Mesothelial cell of epicardium (in vitro differentiated cells): ENCODE measurements around the gene BTBD16. TPM values are rescaled to one million over a fixed set of nuclear protein-coding genes. Genes with fewer than 3 reads are reported as not detected.

Source experiments
- DNase-seq, 2 experiments: peaks; one replicate each; pipeline ENCODE4 v3.0.0; 2021; ENCODE audit warnings: low spot score in 2 of 2; ENCODE audit not compliant: unreplicated experiment in 2 of 2
- H3K27ac Mint-ChIP-seq: 2 replicates; pipeline ENCODE4 v1.8.0; 2021; ENCODE audit warnings: mixed read lengths
- H3K27me3 Mint-ChIP-seq: 2 replicates; pipeline ENCODE4 v1.8.0; 2021; ENCODE audit warnings: low read depth, mixed read lengths
- H3K36me3 Mint-ChIP-seq: 2 replicates; pipeline ENCODE4 v1.8.0; 2021; ENCODE audit warnings: mixed read lengths
- H3K4me1 Mint-ChIP-seq: 2 replicates; pipeline ENCODE4 v1.8.0; 2021; ENCODE audit warnings: mixed read lengths
- H3K4me3 Mint-ChIP-seq: 2 replicates; pipeline ENCODE4 v1.8.0; 2021; ENCODE audit warnings: mild to moderate bottlenecking, moderate library complexity, mixed read lengths
- H3K9me3 Mint-ChIP-seq: 2 replicates; pipeline ENCODE4 v1.8.0; 2021; ENCODE audit warnings: mixed read lengths
- CTCF ChIP-seq: fragments of 200-600 bp; sonication (generic); IDR thresholded peaks from one replicate; pipeline ENCODE4 v1.5.0; 2021; ENCODE audit warnings: antibody characterized with exemption; ENCODE audit not compliant: unreplicated experiment
- total RNA-seq: library from RNA; stranded (reverse); gene quantifications from 3 replicates; pipeline ENCODE4 v1.2.1, GENCODE V29; 2021

BTBD16 gene
- total RNA-seq, 1 donor from 2014 or later, result not detected

DNA sequence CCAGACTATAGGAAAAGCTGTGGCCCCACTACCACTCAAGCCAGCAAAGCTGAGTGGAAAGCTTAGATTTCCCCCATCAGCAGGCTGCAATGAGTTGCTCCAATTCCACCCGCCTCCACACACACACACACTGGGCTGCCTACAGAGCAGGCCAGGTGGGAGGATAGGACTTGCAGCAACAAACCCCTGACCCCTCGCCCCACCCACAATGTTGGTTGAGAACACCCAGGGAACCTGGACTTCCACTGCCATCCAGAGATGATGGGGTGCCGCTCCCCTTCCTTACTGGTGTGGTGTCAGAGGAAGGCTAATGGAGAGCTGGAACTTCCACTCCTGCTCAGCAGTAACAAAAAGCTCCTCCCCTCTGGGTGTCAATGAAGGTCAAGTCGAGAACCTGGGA lies 86.6 kb downstream of the BTBD16 start:
- Mint-ChIP-seq H3K9me3 (peaks cover 11% of the 10 kb centered on the region), H3K4me3 (no peak overlapping the region)

DNA sequence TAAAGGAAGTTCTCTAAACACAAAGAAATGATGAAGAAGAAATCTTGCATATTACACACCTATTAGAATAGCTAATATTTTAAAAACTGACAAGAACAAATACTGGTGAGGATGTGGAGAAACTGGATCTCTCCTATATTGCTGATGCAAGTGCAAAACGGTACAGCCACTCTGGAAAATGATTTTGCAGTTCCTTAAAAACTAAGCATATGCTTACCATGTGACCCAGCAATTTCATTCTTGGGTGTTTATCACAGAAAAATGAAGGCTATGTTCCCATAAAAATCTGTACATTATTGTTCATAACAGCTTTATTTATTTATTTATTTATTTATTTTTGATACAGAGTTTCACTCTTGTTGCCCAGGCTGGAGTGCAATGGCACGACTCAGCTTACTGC lies 88.5 kb downstream of the BTBD16 start:
- Mint-ChIP-seq H3K9me3 (peaks cover 11% of the 10 kb centered on the region), H3K27ac (no peak overlapping the region), H3K4me3 (no peak overlapping the region), H3K36me3 (no peaks in the 10 kb centered on the region), H3K27me3 (peaks cover 8% of the 10 kb centered on the region), H3K4me1 (no peaks in the 10 kb centered on the region)
- DNase-seq, result no peak
- no peak for TF ChIP-seq CTCF

More for the DNA sequence above, 86.6 kb downstream of the BTBD16 start:
- Mint-ChIP-seq H3K27me3 (peaks cover 5% of the 10 kb centered on the region), H3K27ac (no peak overlapping the region), H3K4me1 (no peaks in the 10 kb centered on the region), H3K36me3 (no peaks in the 10 kb centered on the region)
- no peak for TF ChIP-seq CTCF
- no peak for DNase-seq

DNA sequence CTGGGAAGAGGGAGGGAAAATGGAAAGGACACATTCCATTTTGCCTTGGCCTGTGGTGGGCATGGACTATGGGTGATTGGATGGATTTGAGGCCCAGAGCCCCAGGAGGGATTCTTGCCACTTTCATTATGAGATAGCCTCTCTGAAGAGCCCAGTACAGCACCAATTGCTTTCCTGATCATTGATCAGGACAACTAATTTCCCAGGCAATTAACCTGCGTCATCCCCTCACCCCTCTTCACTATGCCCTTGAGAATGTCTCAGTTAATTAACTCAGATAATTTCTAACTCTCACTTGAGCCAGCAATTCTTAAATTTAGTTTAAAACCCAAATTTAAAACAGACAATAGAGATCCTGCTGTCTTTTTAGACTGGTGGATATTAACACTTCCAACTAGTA lies 90.0 kb downstream of the BTBD16 start:
- Mint-ChIP-seq H3K27ac (no peak overlapping the region), H3K27me3 (peaks cover 11% of the 10 kb centered on the region), H3K36me3 (no peaks in the 10 kb centered on the region), H3K4me3 (no peak overlapping the region), H3K4me1 (no peaks in the 10 kb centered on the region), H3K9me3 (peaks cover 11% of the 10 kb centered on the region)
- DNase-seq, result no peak
- TF ChIP-seq CTCF, result no peak

- Mint-ChIP-seq H3K9me3 (peaks cover 16% of the 10 kb centered on the region), H3K27ac (no peak overlapping the region)
- DNase-seq, result no peak
Measured at GRCh38 chr10:122362031-122362592, 91.0 kb downstream of the BTBD16 start.

GRCh38 chr10:122362621-122363020 lies 91.5 kb downstream of the BTBD16 start:
- no peak for DNase-seq
- H3K27me3 Mint-ChIP-seq, result peaks cover 13% of the 10 kb centered on the region

More at GRCh38 chr10:122362031-122362592, 91.0 kb downstream of the BTBD16 start:
- no peak for TF ChIP-seq CTCF
- Mint-ChIP-seq H3K27me3 (peaks cover 13% of the 10 kb centered on the region), H3K4me1 (no peaks in the 10 kb centered on the region), H3K4me3 (no peak overlapping the region), H3K36me3 (no peaks in the 10 kb centered on the region)

More at GRCh38 chr10:122362621-122363020, 91.5 kb downstream of the BTBD16 start:
- H3K27ac Mint-ChIP-seq, result no peak overlapping the region
- no peaks in the 10 kb centered on the region for H3K4me1 Mint-ChIP-seq
- no peaks in the 10 kb centered on the region for H3K36me3 Mint-ChIP-seq
- no peak for TF ChIP-seq CTCF
- H3K4me3 Mint-ChIP-seq, result no peak overlapping the region
- H3K9me3 Mint-ChIP-seq, result peaks cover 21% of the 10 kb centered on the region
